Superior temporal gyrus (tissue), 1 donor: ENCODE results near the gene CHD5.
"Not testable (repeated sequence)": the region's sequence is repeated elsewhere in the genome, so short reads cannot be mapped to it uniquely, and the experiment has no call there.

ENCODE experiments used
- DNase-seq: peaks from one replicate; pipeline ENCODE4 v3.0.0-alpha.2; 2016; ENCODE audit errors: extremely low spot score

CHD5 gene

GRCh38 chr1:6086358-6086757 is 93.8 kb downstream of the CHD5 start:
- no peak for DNase-seq

- DNase-seq: no peak
Measured at GRCh38 chr1:6085666-6086065, 94.5 kb downstream of the CHD5 start.

- no peak for DNase-seq
Measured at GRCh38 chr1:6084781-6085495, 95.2 kb downstream of the CHD5 start.

DNA sequence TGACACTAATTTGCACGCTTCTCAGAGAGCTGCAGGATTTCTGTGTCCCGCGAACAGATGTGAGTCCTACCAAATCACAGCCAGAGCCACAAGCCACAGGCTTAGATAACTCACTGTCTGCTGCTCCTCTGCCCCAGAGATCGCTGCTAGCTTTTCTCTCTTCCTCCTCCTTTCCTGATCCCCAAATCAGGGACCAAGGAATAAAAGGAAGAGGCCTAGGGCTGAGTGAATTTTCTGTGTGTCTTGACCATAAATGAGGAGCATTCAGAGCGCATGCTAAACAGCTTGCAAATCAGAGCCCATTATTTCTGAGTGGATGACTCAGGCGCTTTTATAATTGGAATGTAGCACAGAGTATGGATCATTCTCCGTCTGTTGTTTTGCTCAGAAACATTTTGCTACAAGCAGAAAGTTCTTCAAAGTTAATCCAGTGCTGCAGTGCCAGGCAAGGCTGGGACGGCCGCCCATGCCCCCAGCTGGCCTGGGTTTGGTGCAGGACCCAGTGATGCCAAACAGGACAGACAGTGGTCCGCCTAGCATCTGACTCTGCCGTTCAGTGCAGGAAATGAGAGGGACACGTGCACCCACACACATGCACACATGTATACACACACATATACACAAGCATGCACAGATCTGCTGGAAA is 96.2 kb downstream of the CHD5 start:
- peak; percentile 79 for DNase-seq

DNA sequence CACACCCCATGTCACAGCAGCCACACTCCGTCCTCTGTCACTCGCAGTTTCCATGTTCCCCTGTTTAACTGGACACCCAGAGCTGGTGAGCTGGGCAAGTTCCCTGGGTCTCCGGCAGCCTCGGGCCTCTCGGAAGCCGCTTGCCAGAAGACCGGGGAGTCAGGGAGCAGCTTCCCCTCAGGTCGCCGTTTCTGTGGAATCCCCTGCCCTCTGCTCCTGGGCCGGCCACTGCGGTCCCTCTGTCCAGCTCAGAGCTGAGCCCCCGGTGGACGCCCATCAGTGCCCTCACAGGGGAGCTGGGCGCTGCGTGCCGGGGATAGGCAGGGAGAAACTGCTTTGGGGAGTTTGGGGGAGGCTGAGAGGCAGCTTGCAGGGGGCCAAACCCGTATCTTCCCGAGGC is 96.7 kb downstream of the CHD5 start:
- DNase-seq: no peak

DNA sequence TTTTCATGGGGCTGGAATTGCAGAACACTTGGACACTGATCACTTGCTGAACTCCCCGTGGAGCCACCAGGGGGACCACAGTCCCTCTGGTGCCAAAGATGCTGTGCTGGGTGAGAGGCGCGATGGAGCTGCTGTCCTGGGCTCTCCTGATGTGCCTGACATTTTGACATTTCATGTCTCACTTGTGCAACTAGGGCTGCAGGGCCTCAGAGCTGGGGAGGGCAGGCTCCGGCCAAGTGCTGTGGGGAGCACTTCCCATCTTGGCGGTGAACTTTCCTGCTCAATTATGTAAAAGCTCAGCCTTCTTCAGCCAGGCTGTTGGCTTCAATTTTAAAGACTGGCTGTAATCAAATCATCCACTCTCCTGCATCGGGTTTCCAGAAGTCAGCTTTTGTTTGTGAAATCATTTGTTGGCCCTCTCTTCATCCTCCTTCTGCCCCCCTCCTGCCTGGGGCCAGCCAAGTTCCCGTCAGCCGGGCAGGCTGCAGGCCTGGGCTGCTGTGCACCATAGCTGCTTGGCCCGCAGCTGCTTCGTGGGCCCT is 97.6 kb downstream of the CHD5 start:
- DNase-seq: no peak

DNA sequence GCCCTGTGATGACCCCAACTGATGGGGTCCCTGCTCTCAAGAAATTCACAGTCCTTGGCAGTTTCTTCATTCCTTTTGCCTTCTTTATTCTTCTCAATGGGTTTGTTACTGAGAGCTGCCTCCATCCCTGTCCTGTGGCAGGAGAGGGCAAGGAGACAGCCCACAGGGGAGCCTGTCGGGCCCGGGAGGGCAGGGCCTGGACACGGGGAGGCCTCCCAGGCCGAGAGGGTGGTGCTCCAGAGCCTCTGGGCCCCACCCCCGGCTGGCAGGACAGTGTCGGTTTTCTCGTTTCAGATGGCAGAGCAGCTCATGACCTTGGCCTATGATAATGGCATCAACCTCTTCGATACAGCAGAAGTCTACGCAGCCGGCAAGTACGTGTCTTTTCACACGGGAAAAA is 98.2 kb downstream of the CHD5 start:
- no peak for DNase-seq

DNA sequence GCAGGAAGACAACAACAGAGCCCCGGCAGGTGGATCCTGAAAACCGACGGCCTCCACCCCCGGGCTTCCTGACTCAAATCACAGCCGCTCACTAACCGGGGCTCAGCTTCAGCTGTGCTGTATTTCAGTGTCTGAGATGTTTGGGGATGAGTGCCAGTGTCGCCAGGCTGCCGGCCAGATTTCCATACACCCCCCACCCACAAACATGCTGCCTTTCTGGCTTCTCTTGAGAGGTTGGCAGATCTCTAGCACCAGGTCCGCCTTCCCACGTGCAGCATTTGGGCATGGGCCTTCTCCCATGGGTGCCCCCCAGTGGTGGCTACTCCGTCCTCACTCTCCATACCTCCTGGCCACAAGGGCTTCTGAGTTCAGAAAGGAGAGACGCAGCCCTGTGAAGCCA is 99.7 kb downstream of the CHD5 start:
- DNase-seq: no peak

DNA sequence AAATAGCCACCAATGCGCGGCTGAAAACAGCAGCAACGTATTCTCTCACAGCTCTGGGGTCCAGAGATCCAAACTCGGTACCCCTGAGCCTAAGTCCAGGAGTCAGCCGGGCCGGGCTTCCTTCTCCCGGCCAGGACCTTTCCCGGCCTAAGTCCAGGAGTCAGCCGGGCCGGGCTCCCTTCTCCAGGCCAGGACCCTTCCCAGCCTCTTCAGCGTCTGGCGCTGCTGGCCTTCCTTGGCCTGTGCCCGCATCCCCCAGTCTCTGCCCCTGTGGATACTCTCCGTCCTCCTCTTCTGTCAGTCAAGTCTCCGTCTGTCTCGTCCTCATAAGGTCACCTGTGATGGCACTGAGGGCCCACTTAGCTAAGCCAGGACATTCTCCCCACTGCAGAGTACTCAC is 102.2 kb downstream of the CHD5 start:
- no peak for DNase-seq

- DNase-seq: no peak
Measured at GRCh38 chr1:6077506-6077905, 102.6 kb downstream of the CHD5 start.

DNA sequence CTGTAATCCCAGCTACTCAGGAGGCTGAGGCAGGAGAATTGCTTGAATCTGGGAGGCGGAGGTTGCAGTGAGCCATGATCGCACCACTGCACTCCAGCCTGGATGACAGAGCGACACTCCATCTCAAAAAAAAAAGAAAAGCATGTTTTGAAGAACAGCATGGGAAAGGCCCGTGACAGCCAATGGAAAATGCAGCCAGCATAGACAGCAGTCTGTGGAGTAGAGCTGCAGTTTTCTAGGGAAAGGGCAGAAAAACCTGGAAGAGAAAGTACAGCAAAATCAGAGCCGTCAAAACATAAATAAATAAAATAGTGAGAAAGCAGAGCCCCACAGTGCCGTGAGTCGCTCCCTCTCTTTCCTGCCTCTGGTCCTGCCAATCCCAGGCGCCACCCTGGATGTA is 103.1 kb downstream of the CHD5 start:
- not testable (repeated sequence) for DNase-seq

DNA sequence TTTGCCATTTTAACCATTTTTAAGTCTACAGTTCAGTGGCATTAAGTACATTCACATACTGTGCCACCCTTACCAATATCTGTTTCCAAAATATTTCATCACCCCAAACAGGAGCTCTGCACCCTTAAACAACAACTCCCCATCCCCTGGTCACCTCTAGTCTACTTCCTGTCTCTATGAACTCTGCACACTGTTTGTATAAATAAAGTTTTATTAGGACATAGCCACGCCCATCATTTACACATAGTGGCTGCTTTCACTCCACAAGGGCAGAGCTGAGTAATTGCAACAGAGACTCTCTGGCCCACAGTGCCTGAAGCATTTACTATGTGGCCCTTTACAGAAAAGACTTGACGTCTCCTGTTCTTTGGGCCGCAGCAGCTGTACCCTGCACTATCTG is 104.4 kb downstream of the CHD5 start:
- no peak for DNase-seq

GRCh38 chr1:6074192-6074901 is 105.8 kb downstream of the CHD5 start:
- no peak for DNase-seq

DNA sequence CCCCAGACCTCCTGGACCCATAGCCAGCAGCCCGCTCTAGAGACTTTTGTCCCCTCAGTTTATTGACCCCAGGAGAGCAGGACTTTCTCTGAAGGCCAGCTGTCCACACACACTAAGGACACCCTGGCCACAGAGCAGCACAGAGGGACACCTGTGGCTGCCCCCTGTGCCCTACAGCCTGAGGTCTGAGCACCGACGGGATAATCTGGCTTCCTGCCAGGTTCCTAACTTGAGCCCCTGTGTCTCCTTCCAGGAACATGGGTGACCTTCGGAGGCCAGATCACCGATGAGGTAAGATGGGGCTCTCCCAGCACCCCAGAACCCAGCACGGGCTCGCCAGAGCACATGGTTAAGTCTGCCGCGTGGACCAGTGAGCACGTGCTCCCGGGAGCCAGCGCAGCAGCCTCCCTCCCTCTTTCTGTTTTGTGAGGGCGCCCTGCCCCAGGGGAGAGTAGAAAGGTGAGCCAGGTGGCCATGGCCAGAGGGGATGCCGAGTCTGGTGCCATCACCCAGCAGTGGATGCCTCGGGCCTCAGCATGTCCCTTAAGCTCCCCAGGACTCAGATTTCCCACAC is 106.6 kb downstream of the CHD5 start:
- no peak for DNase-seq

GRCh38 chr1:6072774-6073479 is 107.2 kb downstream of the CHD5 start:
- DNase-seq: no peak

DNA sequence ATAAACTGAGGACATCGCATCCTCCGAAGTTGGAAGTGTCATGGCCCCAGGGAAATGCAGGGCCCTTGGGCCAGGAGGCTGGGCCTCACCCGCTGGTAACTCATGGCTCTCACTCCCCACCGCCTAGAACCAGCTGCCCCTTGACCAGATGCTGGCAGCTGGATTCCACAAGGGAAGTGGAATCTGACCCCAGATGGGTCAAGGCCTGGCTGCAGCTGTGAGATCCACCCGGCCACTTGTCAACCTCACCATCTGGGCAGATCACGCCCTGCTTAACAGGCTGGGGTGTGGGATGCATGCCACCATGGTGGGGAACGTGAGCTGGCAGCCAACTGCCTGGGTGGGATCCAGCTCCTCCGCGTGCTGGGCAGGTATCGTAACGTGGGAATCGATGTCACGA is 108.9 kb downstream of the CHD5 start:
- no peak for DNase-seq

DNA sequence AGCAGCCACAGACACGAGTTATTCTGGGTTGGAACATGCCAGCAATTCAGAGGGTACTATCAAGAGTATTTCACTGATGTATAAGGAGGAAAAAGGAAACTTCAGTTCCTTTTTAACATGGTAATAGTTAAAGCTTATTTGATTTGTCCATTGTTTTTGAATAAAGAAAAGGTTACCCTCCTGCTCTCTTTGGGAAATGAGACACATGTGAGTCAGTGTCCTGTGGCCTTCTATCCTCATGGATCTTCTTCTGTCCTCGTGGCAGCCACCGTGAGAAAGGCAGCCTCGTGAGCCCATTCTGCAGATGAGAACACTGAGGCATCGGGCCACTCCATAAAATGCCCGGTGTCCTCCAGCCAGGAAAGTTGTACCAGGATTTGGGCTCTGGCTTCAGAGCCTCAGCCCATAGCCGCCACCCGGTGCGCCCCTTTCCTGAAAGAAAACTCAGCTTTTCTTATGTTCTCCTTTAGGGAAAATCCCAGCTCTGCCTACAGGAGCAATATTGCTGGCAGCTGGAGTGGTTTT is 109.6 kb downstream of the CHD5 start:
- no peak for DNase-seq

- DNase-seq: no peak
Measured at GRCh38 chr1:6069573-6069972, 110.5 kb downstream of the CHD5 start.

DNA sequence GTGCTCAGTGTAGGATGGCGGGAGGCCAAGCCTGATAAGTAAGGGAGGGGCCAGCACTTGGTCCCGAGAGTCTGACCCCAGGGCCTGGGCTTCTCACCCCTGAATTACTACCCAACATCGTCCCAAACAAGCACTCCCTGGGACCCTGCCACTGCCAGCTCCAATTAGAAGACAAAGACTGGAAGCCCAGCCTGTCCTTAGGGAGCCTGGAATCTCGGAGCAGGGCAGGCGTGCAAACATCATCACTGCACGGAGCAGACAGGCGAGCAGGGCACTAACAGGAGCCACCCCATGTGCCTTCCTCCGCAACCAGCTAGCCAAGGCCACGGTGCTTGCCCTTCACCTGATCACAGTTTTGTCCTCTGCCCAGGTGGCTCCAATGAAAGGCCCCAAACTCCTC is 111.2 kb downstream of the CHD5 start:
- no peak for DNase-seq

DNA sequence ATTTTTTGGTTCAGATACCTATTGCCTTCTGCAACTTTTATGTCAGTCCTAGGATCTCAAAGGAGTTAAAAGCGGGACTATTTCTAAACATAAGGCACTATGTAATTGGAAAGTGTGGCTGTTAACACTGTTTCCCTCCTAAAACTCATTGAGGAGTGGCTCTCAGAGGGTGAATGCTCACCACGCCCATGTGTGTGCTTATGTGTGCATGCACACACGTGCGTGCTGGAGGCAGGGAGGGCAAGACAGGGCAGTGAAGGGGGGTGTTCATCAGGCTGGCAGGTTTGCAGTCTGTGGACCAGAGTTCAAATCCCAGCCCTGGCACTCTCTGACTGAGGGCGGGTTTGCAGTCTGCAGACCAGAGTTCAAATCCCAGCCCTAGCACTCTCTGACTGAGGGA is 112.0 kb downstream of the CHD5 start:
- no peak for DNase-seq

DNA sequence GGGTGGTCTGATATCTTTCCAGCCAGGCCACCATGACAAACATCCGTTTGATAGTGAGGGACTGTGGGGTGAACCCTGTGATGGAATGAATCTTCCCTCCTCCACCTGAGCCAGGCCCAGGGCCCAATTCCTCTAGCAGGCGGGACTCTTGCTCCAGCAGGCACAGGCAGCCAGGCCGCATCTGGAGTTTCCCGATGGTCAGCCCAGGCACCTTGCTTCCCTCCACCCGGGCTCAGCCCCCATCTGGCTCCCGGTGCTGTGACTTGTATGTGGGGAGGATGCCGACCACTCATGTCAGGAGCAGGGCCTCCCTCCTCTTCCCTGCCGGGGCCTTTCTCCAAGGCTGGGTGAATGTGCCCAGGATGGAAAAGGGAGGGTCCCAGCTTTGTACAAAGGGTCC is 113.4 kb downstream of the CHD5 start:
- DNase-seq: no peak
